GM11168 (cell line): ENCODE measurements around the gene TRIM44.
"Not testable (repeated sequence)": the region's sequence is repeated elsewhere in the genome, so short reads cannot be mapped to it uniquely, and the experiment has no call there.

Source experiments
- in situ Hi-C: fragments of 300-500 bp; cut with MboI; formaldehyde crosslinking; loops from one replicate; pipeline ENCODE4 v1.12.0; 2022; ENCODE audit warnings: low sequenced_read_pairs; ENCODE audit not compliant: unreplicated experiment

The TRIM44 gene

DNA sequence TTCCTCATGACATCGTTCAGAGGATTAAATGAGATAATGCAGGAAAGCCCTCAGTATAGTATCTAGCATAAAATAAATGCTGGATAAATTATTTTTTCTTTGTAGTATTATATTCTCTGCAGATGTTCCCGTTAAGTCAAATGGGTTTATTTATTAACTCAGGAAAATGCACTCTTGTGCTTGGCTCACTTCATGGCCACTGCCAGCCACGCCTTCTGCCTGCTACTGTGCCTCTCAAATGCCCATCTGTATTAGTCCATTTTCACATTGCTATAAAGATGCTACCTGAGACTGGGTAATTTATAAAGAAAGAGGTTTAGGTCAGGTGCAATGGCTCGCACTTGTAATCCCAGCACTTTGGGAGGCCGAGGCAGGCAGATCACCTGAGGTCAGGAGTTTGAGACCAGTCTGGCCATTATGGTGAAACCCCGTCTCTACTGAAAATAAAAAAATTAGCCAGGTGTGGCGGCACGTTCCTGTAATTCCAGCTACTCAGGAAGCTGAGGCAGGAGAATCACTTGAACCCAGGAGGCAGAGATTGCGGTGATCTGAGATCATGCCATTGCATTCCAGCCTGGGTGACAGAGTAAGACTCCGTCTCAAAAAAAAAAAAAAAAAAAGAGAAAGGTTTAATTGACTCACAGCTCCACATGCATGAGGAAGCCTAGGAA lies 176.3 kb downstream of the TRIM44 start:
- in situ Hi-C loops = not testable (repeated sequence)

DNA sequence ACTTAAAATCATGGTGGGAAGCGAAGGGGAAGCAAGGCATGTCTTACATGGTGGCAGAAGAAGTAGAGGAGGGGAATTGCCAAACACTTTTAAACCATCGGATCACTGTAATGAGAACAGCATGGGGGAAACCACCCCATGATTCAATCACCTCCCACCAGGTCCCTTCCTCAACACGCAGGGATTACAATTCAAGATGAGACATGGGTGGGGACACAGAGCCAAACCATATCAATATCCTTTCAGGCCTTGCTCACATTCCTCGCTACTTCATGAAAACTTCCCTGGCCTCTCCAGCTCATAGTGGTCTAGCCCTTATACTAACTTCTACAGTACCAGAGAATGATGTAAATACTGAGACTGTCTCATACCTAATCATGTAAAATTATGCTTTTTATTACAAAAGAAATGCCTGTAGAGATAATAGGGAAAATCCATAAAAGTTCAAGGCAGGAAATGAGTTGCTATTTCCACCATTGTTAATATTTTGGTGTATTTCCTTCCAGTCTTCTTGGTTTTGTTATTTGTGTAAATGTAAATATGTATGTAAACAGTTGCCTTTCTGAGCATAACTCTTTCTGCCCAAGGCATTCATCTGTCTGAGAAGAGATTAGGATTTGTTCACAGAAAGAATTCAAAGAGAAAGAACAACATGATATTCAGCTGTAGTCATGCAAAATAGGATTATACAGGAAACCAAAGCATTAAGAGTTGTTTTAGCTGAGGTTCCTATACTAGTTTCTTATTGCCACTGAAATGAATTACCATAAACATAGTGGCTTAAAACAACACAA lies 177.0 kb downstream of the TRIM44 start:
- in situ Hi-C loops = no loop called here

DNA sequence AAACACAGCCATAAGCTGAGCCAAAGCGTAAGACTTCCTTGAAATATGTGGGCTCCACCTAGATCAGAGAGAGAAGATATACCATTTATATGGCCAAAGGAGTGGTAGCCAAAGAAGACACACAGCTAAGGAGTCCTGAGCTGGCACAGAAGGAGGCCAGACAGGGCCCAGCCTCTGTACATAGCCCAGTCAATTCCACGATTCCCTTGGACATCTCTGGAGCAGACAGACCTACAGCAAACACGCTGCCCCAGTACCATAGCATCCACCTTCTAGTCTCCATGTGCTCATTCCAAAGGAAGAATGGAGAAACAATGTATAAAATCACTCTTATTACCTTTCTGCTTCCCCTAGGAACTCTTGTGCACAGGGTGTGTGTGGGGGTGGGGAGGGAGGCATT lies 179.2 kb downstream of the TRIM44 start:
- in situ Hi-C loops = no loop called here

DNA sequence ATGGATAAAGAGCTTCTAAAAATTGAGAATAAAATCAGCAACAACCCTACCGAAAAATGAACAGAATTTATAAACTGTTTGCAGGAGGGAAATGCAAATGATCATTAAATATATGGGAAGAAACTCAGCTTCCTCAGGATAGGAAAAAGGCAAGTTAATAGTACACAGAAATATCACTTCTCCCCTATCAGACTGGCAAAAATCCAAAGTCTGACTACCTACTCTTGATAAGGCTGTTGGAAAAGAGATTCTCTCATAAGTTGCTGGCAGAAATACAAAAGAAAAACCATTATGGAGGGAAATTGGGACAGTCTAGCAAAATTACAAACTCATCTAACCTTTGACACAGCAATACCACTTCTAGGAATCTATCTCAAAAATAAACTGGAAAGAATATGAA lies 180.4 kb downstream of the TRIM44 start:
- in situ Hi-C loops = no loop called here

DNA sequence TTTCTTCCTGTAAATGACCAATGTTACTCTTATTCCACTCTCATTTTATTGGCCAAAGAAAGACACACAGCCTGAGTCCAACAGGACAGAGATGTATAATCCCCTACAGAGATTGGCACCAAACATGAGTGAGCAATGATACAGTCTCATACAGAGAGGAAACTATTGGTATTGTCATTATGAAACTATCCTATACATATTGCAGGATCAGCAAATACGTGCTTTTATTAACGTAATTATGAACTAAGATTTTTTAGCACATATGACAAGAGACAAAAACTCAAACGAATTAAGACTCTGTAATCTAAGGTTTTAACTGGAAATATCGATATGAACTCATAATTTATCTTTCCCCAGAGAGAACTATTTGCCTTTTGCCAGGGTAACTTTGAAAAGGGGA lies 182.0 kb downstream of the TRIM44 start:
- in situ Hi-C loops = no loop called here

DNA sequence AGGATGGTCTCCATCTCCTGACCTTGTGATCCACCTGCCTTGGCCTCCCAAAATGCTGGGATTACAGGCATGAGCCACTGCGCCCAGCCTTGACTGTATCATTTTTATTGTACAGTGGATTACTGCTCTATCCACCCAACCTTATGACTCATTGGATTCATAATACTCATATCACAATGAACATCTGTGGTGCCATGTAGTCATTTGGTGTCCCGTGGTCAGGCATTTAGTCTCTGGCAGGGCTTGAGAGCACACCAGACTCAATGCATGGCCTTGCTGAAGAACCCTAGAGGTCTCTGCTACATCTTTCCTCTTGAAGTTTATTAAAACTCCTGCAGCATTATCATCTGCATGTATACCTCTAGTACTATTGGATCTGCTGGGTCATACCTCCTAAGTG lies 183.3 kb downstream of the TRIM44 start:
- in situ Hi-C loops = no loop called here

DNA sequence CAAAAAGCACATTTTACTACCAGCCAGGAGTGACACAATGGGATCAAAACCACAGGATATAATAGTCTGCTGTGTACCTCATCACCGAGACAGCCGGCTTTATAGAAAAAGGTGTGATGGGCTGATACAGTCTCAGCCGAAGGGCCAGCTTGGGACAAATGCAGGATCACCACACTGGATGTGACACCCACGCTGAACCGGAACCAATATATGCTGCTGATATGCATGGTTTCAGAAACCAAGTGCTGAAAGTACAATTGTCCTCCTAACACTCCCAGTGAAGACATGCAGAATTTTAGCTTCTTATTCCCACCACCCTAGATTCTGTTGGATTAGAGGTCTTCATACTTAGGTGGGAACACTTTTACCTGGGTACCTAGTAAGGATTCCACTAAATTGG lies 184.3 kb downstream of the TRIM44 start:
- in situ Hi-C loops = no loop called here

DNA sequence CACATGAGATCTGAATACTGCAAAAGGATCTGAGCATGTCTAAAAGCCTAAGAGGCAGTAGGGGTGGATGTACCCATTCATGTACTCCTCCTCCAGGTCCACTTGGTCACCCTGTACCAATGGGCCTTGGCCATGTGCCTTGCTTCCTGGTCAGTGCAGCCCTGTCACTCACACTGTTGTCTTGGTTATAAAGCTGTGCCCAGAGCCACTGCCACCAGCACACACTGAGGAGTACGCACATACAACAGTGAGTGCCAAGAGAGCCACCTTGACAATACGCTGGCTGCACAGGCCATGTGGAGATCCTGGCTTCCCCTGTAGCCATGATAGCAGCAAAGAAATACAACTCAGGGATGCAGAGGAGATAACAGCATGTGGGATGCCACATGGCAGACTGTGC lies 184.9 kb downstream of the TRIM44 start:
- in situ Hi-C loops = no loop called here

DNA sequence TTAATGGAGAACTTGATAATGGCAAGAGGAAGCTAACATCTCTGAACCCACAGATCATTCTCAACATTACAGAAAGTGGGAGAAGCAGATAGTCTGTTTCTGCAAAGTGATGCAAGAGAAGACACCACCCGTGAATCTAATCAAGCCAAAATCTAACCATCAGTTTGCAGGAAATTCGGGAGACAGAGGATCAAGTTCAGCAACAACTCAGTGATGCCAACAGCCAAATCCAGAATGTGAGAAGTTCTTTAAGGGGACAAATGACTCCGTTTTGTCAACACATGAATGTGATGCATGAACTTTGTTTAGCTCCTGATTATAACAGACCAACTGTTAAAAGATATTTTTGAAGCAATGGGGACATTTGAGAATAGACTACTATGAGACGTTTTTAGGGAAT lies 186.0 kb downstream of the TRIM44 start:
- in situ Hi-C loops = no loop called here

DNA sequence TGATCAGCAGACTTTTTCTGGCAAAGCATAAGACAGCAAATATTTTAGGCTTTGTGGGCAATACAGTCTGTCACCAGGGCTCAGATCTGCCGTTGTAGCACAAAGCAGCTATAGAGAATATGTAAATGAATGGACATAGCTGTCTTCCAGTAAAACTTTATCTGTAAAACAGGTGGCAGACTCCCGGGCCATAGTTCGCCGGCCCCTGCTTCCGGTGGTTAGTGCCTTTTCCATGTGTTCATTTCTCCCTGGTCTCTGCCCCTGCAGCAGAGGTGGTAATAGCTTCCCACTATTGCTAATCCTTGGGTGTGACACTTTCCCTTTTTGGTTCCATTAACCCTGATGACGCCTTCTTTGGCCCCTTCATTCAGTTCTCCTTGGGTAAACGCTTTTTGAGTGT lies 187.6 kb downstream of the TRIM44 start:
- in situ Hi-C loops = no loop called here

DNA sequence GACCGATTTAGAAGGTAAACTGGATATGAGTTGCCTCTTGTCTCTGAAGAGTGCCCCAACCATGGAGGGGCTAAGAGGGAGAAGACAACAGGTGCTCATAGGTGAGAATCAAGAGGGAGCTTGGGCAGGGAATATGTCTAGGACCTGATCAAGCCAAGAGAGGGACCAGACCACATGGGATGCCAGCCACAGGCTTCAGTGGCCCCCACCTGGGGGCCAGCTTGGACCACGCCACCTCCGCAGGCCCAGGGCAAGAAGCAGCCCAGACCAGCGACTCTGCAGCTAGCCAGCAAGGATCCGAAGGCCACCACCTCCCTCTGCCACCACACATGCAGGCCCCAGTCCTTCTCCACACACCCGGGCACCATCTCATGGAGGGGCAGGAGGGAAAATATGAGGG lies 188.8 kb downstream of the TRIM44 start:
- in situ Hi-C loops = no loop called here

DNA sequence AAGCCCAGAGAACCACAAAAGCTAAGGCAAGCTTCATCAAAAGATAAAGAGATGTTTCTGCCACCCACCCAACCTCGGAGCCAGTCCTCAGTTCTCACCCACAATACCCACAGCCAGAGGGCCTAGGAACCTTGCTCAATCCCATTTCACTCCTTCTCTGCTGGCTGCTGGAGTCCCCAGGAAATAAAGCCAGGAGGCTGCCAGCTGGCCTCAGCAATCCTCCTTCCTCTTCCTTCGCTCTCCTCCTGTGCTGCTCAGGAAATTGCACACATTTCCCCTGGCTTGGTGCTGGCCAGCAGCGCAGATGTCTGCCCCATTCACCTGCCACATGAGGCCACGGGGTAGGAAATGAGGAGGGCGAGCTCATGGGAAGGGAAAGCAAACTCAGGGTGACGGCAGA lies 189.5 kb downstream of the TRIM44 start:
- in situ Hi-C loops = no loop called here

DNA sequence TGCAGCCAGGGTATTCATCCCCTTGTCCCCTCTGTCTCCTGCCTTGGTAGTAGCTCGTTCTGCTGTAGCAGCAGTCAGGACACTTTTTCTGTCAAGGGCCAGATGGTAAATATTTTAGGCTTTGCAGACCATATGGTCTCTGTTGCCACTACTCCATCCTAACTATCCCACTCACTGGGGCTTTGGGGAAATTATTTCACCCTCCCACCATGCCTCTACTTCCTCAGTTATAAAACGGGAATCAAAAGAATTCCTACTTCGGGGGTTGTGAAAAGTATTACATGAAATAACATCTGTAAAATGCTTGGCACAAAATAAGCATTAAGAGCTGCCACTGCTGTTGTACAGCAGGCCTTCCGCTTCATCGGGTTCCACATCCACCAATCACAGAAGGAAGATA lies 191.4 kb downstream of the TRIM44 start:
- in situ Hi-C loops = no loop called here

DNA sequence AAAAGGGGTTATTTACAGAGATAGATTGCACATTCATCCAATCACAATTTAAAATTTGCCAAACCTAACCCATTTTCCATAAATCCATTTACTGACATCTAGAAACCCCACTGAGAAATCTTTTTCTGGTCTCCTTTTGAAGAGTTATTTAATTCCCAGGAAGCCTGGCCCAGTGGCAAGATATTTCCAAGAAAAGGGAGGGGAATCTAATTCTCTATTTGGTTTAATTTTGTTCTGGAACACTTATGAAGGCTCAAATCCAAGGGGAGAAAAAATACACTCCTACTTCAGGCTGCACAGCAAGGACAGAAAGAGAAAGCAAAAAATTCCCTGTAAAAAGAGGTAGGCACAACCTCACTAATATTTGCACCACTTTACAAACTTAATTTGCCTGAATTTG lies 193.1 kb downstream of the TRIM44 start:
- in situ Hi-C loops = no loop called here

DNA sequence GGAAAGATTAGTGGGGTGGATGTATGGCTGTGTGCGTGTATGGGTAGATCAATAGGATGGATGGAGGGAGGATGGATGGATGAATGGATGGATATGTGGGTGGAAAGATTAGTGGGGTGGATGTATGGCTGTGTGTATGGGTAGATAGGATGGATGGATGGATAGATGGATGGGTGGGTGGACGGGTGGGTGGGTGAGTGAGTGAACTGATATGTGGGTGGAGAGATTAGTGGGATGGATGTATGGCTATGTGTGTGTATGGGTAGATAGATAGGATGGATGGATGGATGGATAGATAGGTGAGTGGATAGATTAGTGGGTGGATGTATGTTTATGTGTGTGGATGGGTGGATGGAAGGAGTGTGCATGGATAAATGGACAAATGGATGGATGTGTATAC lies 193.7 kb downstream of the TRIM44 start:
- in situ Hi-C loops = no loop called here

DNA sequence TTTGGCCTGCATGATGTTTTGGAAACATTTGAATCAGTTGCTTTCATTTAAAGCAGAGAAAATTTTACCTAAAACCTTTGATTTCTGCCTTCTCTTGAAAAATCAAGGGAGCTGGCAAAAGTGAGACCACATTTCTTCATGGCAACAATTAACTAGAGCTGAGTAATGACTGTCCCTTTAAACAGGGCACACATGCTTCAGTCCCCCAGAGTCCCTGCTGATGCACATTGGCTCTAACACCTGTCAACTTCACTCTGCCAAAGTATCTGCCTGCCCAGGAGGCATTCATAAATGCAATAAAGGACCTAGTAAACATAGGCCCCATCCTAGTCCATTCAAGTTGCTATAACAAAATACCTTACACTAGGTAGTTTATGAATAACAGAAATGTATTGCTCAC lies 194.2 kb downstream of the TRIM44 start:
- in situ Hi-C loops = no loop called here

DNA sequence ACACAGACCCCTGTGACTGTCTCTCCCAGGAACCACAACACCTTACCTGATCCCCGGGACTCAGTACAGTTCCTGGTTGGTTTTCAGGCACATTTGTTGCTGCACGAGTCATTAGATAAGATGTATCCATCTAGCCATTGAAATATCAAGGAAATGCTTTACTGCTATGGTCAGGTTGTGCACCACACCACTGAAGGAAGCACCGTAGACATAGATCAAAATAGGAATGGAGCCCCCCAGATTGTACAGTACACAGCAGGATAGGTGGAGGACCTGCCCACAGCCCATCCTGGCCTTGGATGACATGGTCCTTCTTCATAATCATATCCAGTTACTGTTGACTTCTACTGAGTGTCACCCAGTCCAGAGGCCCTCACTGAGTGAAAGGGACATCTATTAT lies 195.3 kb downstream of the TRIM44 start:
- in situ Hi-C loops = no loop called here

DNA sequence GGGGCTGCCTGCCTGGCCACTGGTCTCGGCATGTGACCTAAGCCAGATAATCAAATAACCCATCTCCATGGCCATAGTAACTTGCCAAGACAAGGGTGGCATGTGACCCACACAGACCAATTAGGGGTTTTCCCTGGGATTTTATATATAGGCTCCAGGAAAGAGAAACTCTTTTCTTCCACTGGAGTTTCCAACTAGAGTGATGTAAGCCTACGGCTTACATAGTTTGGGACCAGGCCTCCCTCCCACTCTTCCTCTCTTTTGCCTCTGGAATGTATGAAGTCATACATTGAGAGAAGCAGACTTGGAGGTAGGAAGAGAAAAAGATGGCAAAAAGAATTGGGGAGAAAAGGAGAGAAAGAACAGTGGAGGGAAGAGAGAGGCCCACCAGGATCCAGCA lies 196.7 kb downstream of the TRIM44 start:
- in situ Hi-C loops = no loop called here

DNA sequence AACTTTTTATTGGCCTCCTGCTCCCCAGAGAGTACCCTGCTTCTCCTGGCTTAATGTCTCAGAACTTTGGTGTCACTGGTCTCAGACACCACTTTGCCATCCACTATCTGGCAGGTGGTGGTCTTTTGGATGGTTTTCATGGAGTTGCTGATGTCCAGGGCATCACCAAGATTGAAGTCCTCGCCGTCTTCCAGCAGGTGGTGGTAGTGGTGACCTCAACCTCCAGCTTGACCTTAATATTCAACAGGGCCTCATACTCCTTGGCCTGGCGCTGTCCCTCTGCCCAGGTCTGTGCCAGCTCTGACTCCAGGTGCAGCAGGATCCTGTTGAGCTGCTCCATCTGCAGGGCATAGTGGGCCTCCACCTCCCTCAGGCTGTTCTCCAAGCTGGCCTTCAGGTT lies 197.6 kb downstream of the TRIM44 start:
- in situ Hi-C loops = not testable (repeated sequence)

DNA sequence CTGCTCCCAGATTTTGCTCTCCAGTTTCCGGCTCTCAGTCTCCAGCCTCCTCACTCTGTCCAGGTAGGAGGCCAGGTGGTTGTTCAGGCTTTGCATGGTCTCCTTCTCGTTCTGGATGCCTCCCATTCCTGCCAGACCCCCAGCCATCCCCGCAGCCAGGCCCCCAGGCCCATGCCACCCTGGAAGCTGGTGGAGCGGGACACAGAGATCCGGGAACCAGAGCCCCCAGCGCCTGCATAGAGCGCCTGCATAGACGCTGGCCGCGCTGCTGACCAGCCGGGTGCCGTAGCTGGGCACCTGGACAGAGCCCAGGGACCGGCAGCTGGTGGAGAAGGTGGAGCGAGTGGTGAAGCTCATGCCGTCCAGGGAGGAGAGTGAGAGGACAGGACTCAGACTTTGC lies 198.6 kb downstream of the TRIM44 start:
- in situ Hi-C loops = no loop called here

DNA sequence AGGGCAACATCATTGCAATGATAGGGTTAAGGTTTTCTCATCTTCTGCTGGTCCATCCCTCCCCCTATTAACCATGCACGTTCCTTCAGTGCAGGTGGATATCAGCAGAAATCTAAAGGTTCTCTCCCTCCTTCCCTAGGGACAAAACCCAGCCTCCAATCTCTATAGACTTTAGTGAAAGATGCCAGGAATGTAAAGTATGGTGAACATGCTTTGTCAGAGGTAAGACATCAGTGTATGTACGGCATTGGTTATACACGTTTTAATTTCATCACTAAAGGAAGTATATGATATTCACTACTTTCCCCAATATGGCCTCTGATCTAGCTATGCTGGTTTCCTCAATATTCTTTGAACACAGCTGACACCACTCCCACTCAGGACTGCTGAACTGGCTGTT lies 200.1 kb downstream of the TRIM44 start:
- in situ Hi-C loops = no loop called here

DNA sequence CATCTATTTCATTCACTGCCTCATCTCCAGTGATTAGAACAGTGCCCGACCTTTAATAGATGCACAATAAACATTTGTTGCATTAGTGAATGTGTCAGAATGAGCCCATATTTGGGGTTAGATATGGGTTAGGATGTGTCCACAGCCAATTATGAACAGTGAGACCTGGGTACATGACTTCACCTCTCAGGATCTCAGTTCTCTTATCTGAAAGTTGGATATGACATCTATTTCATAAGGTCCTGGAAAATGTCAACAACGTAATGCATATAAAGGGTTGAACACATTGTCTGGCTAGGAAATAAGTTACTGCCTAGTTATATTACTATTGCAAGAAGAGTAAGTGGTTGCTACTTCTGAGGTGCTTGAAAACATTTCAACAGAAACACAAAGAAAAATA lies 201.6 kb downstream of the TRIM44 start:
- in situ Hi-C loops = no loop called here
